ENCODE measurements around the gene SLC35F3.

Gene SLC35F3

GRCh38 chr1:234231893-234232276 lies 327.4 kb downstream of the SLC35F3 start:
- no peak overlapping the region for H3K27ac ChIP-seq
- no peak; the same call in 1 of the 2 replicates for TF ChIP-seq CTCF (conservative IDR thresholded peaks at IDR 0.05)

- TF ChIP-seq CTCF (conservative IDR thresholded peaks at IDR 0.05), result no peak
- no peak overlapping the region for H3K27ac ChIP-seq
These were observed 329.7 kb downstream of the SLC35F3 start for GRCh38 chr1:234234199-234234598.

- TF ChIP-seq CTCF (conservative IDR thresholded peaks at IDR 0.05), result no peak
- no peak overlapping the region for H3K27ac ChIP-seq
These were observed 331.0 kb downstream of the SLC35F3 start for GRCh38 chr1:234235434-234235881.

- H3K27ac ChIP-seq, result no peak overlapping the region
These were observed 332.9 kb downstream of the SLC35F3 start for GRCh38 chr1:234237393-234237792.

GRCh38 chr1:234238060-234238459 lies 333.6 kb downstream of the SLC35F3 start:
- no peak overlapping the region for H3K27ac ChIP-seq
- TF ChIP-seq CTCF (conservative IDR thresholded peaks at IDR 0.05), result no peak

More at GRCh38 chr1:234237393-234237792, 332.9 kb downstream of the SLC35F3 start:
- TF ChIP-seq CTCF (conservative IDR thresholded peaks at IDR 0.05), result no peak

- TF ChIP-seq CTCF (conservative IDR thresholded peaks at IDR 0.05), result no peak
- H3K27ac ChIP-seq, result no peak overlapping the region
These were observed 335.0 kb downstream of the SLC35F3 start for GRCh38 chr1:234239515-234239914.

GRCh38 chr1:234239936-234240335 lies 335.5 kb downstream of the SLC35F3 start:
- no peak for TF ChIP-seq CTCF (conservative IDR thresholded peaks at IDR 0.05)
- H3K27ac ChIP-seq, result no peak overlapping the region

Data from VCaP (cell line).